Mucosa of stomach (tissue), 1 donor: ENCODE data around the gene SRRT.
"Not testable (repeated sequence)": the region's sequence is repeated elsewhere in the genome, so short reads cannot be mapped to it uniquely, and the experiment has no call there.

Experiments
- H3K27me3 ChIP-seq: one replicate; pipeline ENCODE4 v1.7.0; 2013; ENCODE audit warnings: mild to moderate bottlenecking, low read length; ENCODE audit not compliant: control insufficient read depth, insufficient read depth
- H3K36me3 ChIP-seq: one replicate; pipeline ENCODE4 v1.7.0; 2013; ENCODE audit warnings: low read length; ENCODE audit not compliant: control insufficient read depth, insufficient read depth
- H3K4me1 ChIP-seq: one replicate; pipeline ENCODE4 v1.7.0; 2013; ENCODE audit warnings: mild to moderate bottlenecking, low read length; ENCODE audit not compliant: control insufficient read depth, insufficient read depth
- H3K4me3 ChIP-seq: one replicate; pipeline ENCODE4 v1.7.0; 2013; ENCODE audit warnings: low read length
- H3K9ac ChIP-seq: one replicate; pipeline ENCODE4 v1.7.0; 2013; ENCODE audit warnings: mild to moderate bottlenecking, low read length, moderate library complexity
- H3K9me3 ChIP-seq: one replicate; pipeline ENCODE4 v1.7.0; 2013; ENCODE audit warnings: mild to moderate bottlenecking, low read length, moderate library complexity; ENCODE audit not compliant: control insufficient read depth
- donor health status: Pancreatic carcinoma.

SRRT gene

DNA sequence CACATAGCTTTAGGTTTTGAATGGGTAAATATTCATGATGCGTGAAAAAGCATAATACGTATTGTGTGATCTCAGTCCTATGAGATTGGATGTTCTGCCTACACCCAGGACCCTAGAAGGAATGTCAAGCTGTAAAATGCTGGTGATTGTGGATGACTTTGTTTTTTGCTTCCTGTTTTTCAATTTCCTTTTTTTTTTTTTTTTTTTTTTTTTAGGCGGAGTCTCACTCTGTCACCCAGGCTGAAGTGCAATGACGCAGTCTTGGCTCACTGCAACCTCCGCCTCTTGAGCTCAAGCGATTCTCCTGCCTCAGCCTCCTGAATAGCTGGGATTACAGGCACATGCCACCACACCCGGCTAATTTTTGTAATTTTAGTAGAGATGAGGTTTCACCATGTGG, 35.5 kb downstream of the SRRT start:
- not testable (repeated sequence) for H3K27me3 ChIP-seq, H3K9ac ChIP-seq, H3K4me3 ChIP-seq, H3K9me3 ChIP-seq, H3K36me3 ChIP-seq
- peaks cover 30% of the 10 kb centered on the region for H3K4me1 ChIP-seq

DNA sequence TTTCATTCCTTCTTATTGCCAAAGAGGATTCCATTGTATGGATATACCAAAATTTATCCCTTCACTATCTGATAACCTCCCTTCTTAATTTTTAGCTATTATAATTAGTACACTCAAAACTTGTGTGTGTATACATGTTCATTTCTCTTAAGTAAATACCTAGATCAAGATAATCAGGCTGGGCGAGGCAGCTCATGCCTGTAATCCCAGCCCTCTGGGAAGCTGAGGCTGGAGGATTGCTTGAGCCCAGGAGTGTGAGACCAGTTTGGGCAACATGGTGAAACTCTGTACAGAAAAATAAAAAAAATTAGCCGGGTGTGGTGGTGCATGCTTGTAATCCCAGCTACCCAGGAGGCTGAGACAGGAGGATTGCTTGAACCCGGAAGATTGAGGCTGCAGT, 36.6 kb downstream of the SRRT start:
- Histone ChIP-seq H3K4me1 (peaks cover 37% of the 10 kb centered on the region), H3K9me3 (no peaks in the 10 kb centered on the region), H3K9ac (no peak overlapping the region), H3K4me3 (no peak overlapping the region), H3K36me3 (no peaks in the 10 kb centered on the region), H3K27me3 (no peaks in the 10 kb centered on the region)

DNA sequence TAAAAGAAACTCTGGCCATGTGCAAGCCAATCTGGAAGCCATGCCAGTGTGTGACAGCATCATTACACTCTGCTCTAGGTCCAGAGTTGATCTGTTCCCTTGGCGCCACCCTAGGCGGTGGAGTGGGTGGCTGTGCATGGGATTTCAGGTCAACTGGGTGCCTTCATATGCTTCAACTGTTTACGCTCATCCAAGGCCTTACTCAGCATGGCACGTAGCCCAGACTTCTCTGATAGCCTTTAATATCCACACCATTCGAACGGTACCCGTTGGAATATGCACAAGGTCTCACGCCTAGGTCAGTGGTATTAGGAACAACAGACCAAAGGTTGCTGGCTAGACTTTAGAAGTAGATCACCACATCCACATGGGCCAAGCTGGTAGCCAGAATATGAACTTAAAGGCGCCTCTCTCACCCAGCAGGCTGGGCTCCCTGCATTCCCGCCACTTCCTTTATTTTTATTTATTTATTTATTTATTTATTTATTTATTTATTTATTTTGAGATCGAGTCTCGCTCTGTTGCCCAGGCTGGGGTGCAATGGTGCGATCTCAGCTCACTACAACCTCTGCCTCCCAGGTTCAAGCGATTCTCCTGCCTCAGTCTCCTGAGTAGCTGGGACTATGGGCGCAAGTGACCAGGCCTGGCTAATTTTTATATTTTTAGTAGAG, 39.4 kb downstream of the SRRT start:
- H3K9ac ChIP-seq, result no peak overlapping the region
- H3K36me3 ChIP-seq, result no peaks in the 10 kb centered on the region
- no peaks in the 10 kb centered on the region for H3K27me3 ChIP-seq
- H3K4me1 ChIP-seq, result peaks cover 37% of the 10 kb centered on the region
- H3K4me3 ChIP-seq, result no peak overlapping the region
- no peaks in the 10 kb centered on the region for H3K9me3 ChIP-seq

DNA sequence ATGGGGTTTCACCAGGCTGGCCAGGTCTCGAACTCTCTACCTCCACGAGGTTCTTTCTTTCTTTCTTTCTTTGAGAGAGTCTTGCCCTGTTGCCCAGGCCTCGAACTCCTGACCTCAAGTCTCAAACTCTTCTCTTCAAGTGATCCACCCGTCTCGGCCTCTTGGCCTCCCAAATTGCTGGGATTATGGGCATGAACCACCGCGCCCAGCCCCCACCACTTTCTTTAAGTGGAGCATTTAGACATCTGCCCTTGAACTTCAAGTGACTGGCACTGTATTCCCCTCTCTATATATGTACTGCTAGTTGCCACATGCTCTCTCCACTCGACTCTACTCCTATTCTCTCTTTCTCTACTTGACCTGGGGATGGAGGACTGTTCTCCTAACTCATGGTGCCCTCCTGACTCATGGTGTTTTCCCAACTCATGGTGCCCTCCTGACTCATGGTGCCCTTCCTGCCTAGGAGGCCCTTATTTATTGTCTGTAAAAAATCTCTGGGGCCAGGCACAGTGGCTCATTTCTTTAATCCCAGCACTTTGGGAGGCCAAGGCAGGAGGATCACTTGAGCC, 40.1 kb downstream of the SRRT start:
- Histone ChIP-seq H3K4me1 (peaks cover 35% of the 10 kb centered on the region), H3K36me3 (no peaks in the 10 kb centered on the region), H3K27me3 (no peaks in the 10 kb centered on the region), H3K4me3 (no peak overlapping the region), H3K9ac (no peak overlapping the region), H3K9me3 (no peaks in the 10 kb centered on the region)

DNA sequence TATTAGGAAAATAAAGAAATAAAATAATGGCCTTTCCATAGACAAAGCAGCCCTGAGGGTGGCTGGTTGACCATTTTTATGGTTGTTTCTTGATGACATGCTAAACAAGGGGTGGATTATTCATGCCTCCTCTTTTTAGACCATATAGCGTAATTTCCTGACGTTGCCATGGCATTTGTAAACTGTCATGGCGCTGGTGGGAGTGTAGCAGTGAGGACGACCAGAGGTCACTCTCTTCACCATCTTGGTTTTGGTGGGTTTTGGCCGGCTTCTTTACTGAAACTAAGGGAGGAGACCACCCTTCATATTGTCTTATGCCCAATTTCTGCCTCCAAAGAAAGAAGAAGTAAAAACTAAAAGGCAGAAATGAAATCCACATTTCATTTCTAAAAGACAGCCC, 44.4 kb downstream of the SRRT start:
- not testable (repeated sequence) for H3K4me3 ChIP-seq, H3K9me3 ChIP-seq, H3K27me3 ChIP-seq, H3K36me3 ChIP-seq, H3K9ac ChIP-seq
- peaks cover 12% of the 10 kb centered on the region for H3K4me1 ChIP-seq

DNA sequence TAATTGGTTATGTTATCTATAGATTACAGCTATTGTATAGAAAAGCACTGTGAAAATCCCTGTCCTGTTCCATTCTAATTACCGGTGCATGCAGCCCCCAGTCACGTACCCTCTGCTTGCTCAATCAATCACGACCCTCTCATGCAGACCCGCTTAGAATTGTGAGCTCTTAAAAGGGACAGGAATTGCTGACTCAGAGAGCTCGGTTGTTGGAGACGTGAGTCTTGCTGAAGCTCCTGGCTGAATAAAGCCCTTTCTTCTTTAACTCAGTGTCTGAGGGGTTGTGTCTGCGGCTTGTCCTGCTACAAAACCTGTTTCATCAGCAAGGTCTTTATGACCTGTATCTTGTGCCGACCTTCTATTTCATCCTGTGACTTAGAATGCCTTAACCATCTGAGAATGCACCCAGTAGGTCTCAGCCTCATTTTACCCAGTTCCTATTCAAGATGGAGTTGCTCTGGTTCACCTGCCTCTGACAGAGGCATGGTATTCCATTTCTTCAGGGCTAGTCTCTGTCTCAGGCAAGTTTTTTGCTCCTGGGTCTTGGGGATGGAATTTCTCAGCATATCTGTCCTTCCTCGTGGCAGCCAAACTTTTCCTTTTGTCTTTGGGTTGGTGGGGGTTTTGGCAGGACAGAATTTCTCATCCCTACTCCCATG, 45.0 kb downstream of the SRRT start:
- peaks cover 10% of the 10 kb centered on the region for H3K4me1 ChIP-seq
- not testable (repeated sequence) for H3K9ac ChIP-seq, H3K4me3 ChIP-seq, H3K27me3 ChIP-seq, H3K9me3 ChIP-seq, H3K36me3 ChIP-seq

DNA sequence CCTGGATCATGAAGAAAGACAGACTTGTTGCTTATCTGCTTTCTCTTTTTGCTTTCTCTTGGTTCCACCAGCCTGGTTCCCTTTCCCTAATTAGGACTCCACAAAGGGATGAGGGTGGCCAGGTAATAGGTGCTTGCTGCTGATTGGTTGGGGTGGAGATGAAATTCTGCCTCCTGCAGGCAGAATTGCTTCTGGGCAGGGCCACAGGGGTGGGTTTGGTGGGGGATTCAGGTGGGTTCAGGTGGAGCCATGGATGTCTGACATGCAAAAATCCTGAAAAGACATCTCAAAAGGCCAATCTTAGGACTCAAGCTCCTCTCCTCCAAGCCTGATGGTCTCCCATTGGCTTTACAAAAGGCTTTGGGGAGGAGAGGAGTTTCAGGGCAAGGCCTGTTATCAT, 46.1 kb downstream of the SRRT start:
- Histone ChIP-seq H3K36me3 (no peaks in the 10 kb centered on the region), H3K9me3 (no peaks in the 10 kb centered on the region), H3K9ac (no peak overlapping the region), H3K4me3 (no peak overlapping the region), H3K4me1 (peaks cover 4% of the 10 kb centered on the region), H3K27me3 (no peaks in the 10 kb centered on the region)

DNA sequence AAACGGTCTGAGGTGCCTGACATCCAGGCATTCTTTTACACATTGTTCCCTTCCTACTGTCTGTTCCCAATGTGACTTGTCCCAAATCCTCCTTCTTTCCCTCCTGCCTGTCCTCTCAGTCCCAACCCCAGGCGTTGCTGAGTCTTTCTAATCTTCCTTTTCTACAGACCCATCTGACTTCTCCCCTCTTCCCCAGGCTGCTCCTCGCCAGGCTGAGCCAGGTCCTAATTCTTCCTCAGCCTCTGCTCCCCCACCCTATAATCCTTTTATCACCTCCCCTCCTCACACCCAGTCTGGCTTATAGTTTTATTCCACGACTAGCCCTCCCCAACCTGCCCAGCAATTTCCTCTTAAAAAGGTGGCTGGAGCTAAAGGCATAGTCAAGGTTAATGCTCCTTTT, 48.7 kb downstream of the SRRT start:
- H3K4me1 ChIP-seq, H3K27me3 ChIP-seq, H3K4me3 ChIP-seq, H3K9me3 ChIP-seq, H3K36me3 ChIP-seq, H3K9ac ChIP-seq: not testable (repeated sequence)

DNA sequence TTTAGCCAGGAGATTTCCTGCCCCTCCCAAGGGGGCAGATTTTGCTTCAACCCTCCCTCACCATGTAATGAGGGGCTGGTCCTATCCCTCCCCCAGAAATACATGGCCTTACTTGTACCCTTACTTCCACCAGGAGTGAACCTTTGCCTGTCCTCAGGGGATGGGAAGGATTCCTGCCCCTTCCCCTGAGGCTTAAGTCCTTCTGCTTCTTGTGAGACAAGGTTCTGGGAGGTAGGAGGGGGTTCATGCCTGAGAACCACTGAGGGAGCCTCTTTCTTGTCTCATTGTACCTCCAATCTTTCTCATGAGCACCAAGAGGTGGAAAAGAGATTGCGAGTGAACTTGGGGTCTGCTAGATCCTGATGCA, 54.9 kb downstream of the SRRT start:
- Histone ChIP-seq H3K36me3 (no peaks in the 10 kb centered on the region), H3K27me3 (peaks cover 3% of the 10 kb centered on the region), H3K4me3 (no peak overlapping the region), H3K4me1 (peaks cover 4% of the 10 kb centered on the region), H3K9me3 (no peaks in the 10 kb centered on the region), H3K9ac (no peak overlapping the region)

DNA sequence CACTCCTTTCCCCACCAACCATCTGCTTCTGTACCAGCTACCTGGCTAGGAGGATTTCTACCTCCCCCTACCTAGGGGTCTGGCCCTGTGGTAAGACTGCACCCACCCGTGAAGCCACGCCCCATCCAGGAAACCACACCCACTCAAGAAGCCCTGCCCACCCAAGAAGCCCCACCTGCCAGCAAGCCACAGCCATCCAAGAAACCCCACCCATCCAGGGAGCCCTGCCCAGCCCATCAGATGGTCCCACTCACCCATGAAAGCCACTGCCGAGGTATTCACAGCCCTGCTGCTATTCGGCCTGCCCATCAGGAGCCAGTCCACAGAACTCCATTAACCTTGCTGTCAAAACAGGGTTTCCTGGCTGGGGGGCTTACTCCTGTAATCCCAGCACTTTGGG, 58.8 kb downstream of the SRRT start:
- no peak overlapping the region for H3K9ac ChIP-seq
- H3K27me3 ChIP-seq, result peaks cover 3% of the 10 kb centered on the region
- no peaks in the 10 kb centered on the region for H3K36me3 ChIP-seq
- peaks cover 4% of the 10 kb centered on the region for H3K4me1 ChIP-seq
- H3K9me3 ChIP-seq, result no peaks in the 10 kb centered on the region
- no peak overlapping the region for H3K4me3 ChIP-seq

DNA sequence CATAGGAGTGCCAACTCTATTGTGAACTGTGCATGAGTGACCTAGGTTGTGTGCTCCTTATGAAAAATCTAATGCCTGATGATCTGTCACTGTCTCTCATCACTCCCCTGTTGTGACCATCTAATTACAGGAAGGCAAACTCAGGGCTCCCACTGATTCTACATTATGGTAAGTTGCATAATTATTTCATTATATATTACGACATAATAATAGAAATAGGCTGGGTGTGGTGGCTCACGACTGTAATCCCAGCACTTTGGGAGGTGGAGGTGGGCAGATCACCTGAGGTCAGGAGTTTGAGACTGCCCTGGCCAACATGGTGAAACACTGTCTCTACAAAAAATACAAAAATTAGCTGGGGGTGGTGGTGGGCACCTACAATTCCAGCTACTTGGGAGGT, 60.5 kb downstream of the SRRT start:
- H3K27me3 ChIP-seq, H3K9me3 ChIP-seq, H3K4me3 ChIP-seq, H3K4me1 ChIP-seq, H3K9ac ChIP-seq, H3K36me3 ChIP-seq: not testable (repeated sequence)

DNA sequence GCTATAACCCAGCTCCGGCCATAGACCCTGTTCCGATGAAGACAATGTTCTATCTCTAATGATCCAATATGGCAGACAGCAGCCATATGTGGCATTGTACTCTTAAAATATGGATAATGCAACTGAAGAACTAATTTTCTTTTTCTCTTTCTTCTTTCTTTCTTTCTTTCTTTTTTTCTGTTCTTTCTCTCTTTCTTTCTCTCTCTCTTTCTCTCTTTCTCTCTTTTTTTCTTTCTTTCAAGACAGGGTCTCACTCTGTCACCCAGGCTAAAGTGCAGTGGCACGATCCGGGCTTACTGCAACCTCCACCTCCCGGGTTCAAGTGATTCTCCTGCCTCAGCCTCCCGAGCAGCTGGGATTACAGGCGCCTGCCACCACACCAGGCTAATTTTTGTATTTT, 61.3 kb downstream of the SRRT start:
- H3K4me3 ChIP-seq, H3K27me3 ChIP-seq, H3K36me3 ChIP-seq, H3K9me3 ChIP-seq, H3K9ac ChIP-seq, H3K4me1 ChIP-seq: not testable (repeated sequence)
